A549 (cell line): ENCODE results near the gene PNLIPRP1.

ENCODE experiments used
- BHLHE40 ChIP-seq: IDR thresholded peaks from 2 replicates; pipeline ENCODE4 v1.6.1; 2012; ENCODE audit warnings: low read depth, low read length, inconsistent platforms
- EP300 ChIP-seq, 2 experiments: fragments of >200 bp; sonication (Bioruptor Twin); formaldehyde crosslinking; IDR thresholded peaks; 2 replicates in 1 of 2; 3 replicates in 1 of 2; pipeline ENCODE4 v1.6.1; 2016 to 2017
- FOSL2 ChIP-seq, 2 experiments: fragments of 450-650 bp in 1 of 2; fragments of >200 bp in 1 of 2; sonication (Bioruptor Twin) in 1 of 2; formaldehyde crosslinking; IDR thresholded peaks; 2 replicates each; pipeline versions ENCODE4 v1.5.0 to v1.6.1; 2016 to 2020; ENCODE audit warnings: mild to moderate bottlenecking in 1 of 2, moderate library complexity in 1 of 2
- JUN ChIP-seq, 2 experiments: fragments of >200 bp; sonication (Bioruptor Twin); formaldehyde crosslinking; IDR thresholded peaks; 2 replicates in 1 of 2; 3 replicates in 1 of 2; pipeline ENCODE4 v1.6.1; 2016 to 2017
- MYC ChIP-seq: IDR thresholded peaks from 2 replicates; pipeline ENCODE4 v1.6.1; 2012; ENCODE audit warnings: mild to moderate bottlenecking, inconsistent platforms, low read length, improper control_type of control experiment, borderline replicate concordance
- PHF8 ChIP-seq: fragments of 200-600 bp; sonication (generic); IDR thresholded peaks from 2 replicates; pipeline ENCODE4 v1.6.1; 2016; ENCODE audit warnings: low read depth, mild to moderate bottlenecking, antibody characterized with exemption, moderate library complexity, borderline replicate concordance
- POLR2A ChIP-seq: IDR thresholded peaks from 2 replicates; pipeline ENCODE4 v1.6.1; 2012; ENCODE audit warnings: mild to moderate bottlenecking, low read length
- ZFP36 ChIP-seq: fragments of 450-650 bp; IDR thresholded peaks from 2 replicates; pipeline ENCODE4 v1.6.1; 2014; ENCODE audit warnings: borderline replicate concordance; ENCODE audit not compliant: partially characterized antibody
- ZSCAN20 ChIP-seq: fragments of 250-450 bp; sonication (Bioruptor Pico); IDR thresholded peaks from 2 replicates; pipeline ENCODE4 v1.8.0; 2022; ENCODE audit warnings: mild to moderate bottlenecking, moderate library complexity
- TF ChIP-seq, protein P1 (sequence below): fragments of >200 bp; sonication (Bioruptor Twin); formaldehyde crosslinking; IDR thresholded peaks from 3 replicates; pipeline ENCODE4 v1.5.1; 2016
- TF ChIP-seq, protein P2 (sequence below): IDR thresholded peaks from 2 replicates; pipeline ENCODE4 v1.6.1; 2012
- TF ChIP-seq, protein P3 (sequence below): fragments of 200-600 bp; sonication (generic); IDR thresholded peaks from 2 replicates; pipeline ENCODE4 v1.6.1; 2016; ENCODE audit warnings: antibody characterized with exemption, mild to moderate bottlenecking, moderate library complexity
- TF ChIP-seq, protein P4 (sequence below): IDR thresholded peaks from 2 replicates; pipeline ENCODE4 v1.6.1; 2012

DNA sequence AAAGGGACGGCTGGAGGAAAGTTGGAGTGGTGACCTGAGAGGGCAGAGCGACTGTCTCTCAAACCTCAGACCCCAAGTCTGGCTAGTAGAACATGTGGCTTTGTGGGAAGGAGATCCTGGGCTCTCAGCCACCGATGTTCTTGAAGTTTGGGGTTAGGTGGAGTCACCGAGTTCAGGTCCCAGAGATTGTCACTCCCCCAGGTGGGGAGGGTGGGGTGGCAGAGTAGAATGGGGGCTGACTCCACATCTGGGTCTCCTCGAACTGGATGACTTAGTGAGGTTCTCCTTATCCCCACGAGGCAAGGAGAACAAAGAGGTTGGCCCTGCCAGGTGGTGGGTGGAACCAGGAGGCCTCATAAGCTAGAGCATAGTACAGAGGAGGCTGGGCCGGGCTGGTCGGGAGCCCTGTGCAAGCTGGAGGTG lies 15.3 kb downstream of the PNLIPRP1 start:
- TF ChIP-seq, protein P1, sequence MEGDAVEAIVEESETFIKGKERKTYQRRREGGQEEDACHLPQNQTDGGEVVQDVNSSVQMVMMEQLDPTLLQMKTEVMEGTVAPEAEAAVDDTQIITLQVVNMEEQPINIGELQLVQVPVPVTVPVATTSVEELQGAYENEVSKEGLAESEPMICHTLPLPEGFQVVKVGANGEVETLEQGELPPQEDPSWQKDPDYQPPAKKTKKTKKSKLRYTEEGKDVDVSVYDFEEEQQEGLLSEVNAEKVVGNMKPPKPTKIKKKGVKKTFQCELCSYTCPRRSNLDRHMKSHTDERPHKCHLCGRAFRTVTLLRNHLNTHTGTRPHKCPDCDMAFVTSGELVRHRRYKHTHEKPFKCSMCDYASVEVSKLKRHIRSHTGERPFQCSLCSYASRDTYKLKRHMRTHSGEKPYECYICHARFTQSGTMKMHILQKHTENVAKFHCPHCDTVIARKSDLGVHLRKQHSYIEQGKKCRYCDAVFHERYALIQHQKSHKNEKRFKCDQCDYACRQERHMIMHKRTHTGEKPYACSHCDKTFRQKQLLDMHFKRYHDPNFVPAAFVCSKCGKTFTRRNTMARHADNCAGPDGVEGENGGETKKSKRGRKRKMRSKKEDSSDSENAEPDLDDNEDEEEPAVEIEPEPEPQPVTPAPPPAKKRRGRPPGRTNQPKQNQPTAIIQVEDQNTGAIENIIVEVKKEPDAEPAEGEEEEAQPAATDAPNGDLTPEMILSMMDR, result no peak
- TF ChIP-seq, protein P2, sequence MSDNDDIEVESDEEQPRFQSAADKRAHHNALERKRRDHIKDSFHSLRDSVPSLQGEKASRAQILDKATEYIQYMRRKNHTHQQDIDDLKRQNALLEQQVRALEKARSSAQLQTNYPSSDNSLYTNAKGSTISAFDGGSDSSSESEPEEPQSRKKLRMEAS, result no peak
- TF ChIP-seq EP300 (IDR thresholded peaks at IDR 0.05) (no peak), MYC (no peak), PHF8 (no peak), JUN (IDR thresholded peaks at IDR 0.05) (no peak), FOSL2 (IDR thresholded peaks at IDR 0.05) (no peak), FOSL2 (CRISPR knock-in tag; IDR thresholded peaks at IDR 0.05) (no peak), ZSCAN20 (no peak), BHLHE40 (no peak), ZFP36 (no peak), POLR2A (no peak)
- TF ChIP-seq, protein P3, sequence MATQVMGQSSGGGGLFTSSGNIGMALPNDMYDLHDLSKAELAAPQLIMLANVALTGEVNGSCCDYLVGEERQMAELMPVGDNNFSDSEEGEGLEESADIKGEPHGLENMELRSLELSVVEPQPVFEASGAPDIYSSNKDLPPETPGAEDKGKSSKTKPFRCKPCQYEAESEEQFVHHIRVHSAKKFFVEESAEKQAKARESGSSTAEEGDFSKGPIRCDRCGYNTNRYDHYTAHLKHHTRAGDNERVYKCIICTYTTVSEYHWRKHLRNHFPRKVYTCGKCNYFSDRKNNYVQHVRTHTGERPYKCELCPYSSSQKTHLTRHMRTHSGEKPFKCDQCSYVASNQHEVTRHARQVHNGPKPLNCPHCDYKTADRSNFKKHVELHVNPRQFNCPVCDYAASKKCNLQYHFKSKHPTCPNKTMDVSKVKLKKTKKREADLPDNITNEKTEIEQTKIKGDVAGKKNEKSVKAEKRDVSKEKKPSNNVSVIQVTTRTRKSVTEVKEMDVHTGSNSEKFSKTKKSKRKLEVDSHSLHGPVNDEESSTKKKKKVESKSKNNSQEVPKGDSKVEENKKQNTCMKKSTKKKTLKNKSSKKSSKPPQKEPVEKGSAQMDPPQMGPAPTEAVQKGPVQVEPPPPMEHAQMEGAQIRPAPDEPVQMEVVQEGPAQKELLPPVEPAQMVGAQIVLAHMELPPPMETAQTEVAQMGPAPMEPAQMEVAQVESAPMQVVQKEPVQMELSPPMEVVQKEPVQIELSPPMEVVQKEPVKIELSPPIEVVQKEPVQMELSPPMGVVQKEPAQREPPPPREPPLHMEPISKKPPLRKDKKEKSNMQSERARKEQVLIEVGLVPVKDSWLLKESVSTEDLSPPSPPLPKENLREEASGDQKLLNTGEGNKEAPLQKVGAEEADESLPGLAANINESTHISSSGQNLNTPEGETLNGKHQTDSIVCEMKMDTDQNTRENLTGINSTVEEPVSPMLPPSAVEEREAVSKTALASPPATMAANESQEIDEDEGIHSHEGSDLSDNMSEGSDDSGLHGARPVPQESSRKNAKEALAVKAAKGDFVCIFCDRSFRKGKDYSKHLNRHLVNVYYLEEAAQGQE, result no peak
- TF ChIP-seq, protein P4, sequence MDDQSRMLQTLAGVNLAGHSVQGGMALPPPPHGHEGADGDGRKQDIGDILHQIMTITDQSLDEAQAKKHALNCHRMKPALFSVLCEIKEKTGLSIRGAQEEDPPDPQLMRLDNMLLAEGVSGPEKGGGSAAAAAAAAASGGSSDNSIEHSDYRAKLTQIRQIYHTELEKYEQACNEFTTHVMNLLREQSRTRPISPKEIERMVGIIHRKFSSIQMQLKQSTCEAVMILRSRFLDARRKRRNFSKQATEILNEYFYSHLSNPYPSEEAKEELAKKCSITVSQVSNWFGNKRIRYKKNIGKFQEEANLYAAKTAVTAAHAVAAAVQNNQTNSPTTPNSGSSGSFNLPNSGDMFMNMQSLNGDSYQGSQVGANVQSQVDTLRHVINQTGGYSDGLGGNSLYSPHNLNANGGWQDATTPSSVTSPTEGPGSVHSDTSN, result no peak
